GDM1 (cell line): ENCODE data around the gene ZNF683.
"Not testable (repeated sequence)": the region's sequence is repeated elsewhere in the genome, so short reads cannot be mapped to it uniquely, and the experiment has no call there.

Experiments used
- DNase-seq: peaks from one replicate; lab custom pipeline; 2025; lab: John Stamatoyannopoulos, UW

The ZNF683 gene

GRCh38 chr1:26336477-26337205, 35.9 kb downstream of the ZNF683 start:
- no peak for DNase-seq

- DNase-seq, result no peak
Observed at GRCh38 chr1:26335774-26336476, 36.6 kb downstream of the ZNF683 start.

- DNase-seq, result not testable (repeated sequence)
Observed at GRCh38 chr1:26333312-26333711, 39.2 kb downstream of the ZNF683 start.

GRCh38 chr1:26330276-26330675, 42.3 kb downstream of the ZNF683 start:
- DNase-seq, result no peak

GRCh38 chr1:26329380-26329779, 43.2 kb downstream of the ZNF683 start:
- not testable (repeated sequence) for DNase-seq

GRCh38 chr1:26328597-26328996, 44.0 kb downstream of the ZNF683 start:
- no peak for DNase-seq

- DNase-seq, result no peak
Observed at GRCh38 chr1:26327956-26328362, 44.6 kb downstream of the ZNF683 start.

GRCh38 chr1:26324550-26324949, 48.0 kb downstream of the ZNF683 start:
- no peak for DNase-seq

GRCh38 chr1:26323382-26323781, 49.2 kb downstream of the ZNF683 start:
- no peak for DNase-seq

GRCh38 chr1:26322042-26322331, 50.6 kb downstream of the ZNF683 start:
- DNase-seq, result no peak

- DNase-seq, result peak; percentile 76
Observed at GRCh38 chr1:26321315-26322041, 51.1 kb downstream of the ZNF683 start.

- no peak for DNase-seq
Observed at GRCh38 chr1:26320896-26321295, 51.7 kb downstream of the ZNF683 start.

GRCh38 chr1:26318338-26319064, 54.0 kb downstream of the ZNF683 start:
- no peak for DNase-seq

- peak; percentile 79 for DNase-seq
Observed at GRCh38 chr1:26317612-26318337, 54.8 kb downstream of the ZNF683 start, which contains the start of gene CD52. CD52 (plus strand) TSS chr1:26317958; CDS start chr1:26318018, 60 bp downstream.

- DNase-seq, result no peak
Observed at GRCh38 chr1:26317146-26317545, 55.4 kb downstream of the ZNF683 start.

- DNase-seq, result no peak
Observed at GRCh38 chr1:26315874-26316850, 56.4 kb downstream of the ZNF683 start.

GRCh38 chr1:26314501-26314900, 58.0 kb downstream of the ZNF683 start:
- no peak for DNase-seq
